Osteocyte (in vitro differentiated cells): Measurements from ENCODE around the gene CDC42BPB. TPM values are rescaled to one million over a fixed set of nuclear protein-coding genes. Genes with fewer than 3 reads are reported as not detected.

Source experiments
- DNase-seq: peaks from one replicate; pipeline ENCODE4 v3.0.0; 2021; ENCODE audit warnings: mixed read lengths; ENCODE audit not compliant: unreplicated experiment; ENCODE audit errors: extremely low spot score
- H3K27ac Mint-ChIP-seq: one replicate; pipeline ENCODE4 v1.8.0; 2021; ENCODE audit warnings: mild to moderate bottlenecking, mixed read lengths; ENCODE audit not compliant: unreplicated experiment
- H3K27me3 Mint-ChIP-seq: one replicate; pipeline ENCODE4 v1.8.0; 2021; ENCODE audit warnings: mixed read lengths; ENCODE audit not compliant: unreplicated experiment
- H3K36me3 Mint-ChIP-seq: one replicate; pipeline ENCODE4 v1.8.0; 2021; ENCODE audit warnings: mixed read lengths; ENCODE audit not compliant: unreplicated experiment
- H3K4me1 Mint-ChIP-seq: one replicate; pipeline ENCODE4 v1.8.0; 2021; ENCODE audit warnings: mixed read lengths; ENCODE audit not compliant: unreplicated experiment
- H3K4me3 Mint-ChIP-seq: one replicate; pipeline ENCODE4 v1.8.0; 2021; ENCODE audit warnings: mild to moderate bottlenecking, moderate library complexity, mixed read lengths; ENCODE audit not compliant: unreplicated experiment
- H3K9me3 Mint-ChIP-seq: one replicate; pipeline ENCODE4 v1.8.0; 2021; ENCODE audit warnings: mixed read lengths; ENCODE audit not compliant: unreplicated experiment
- total RNA-seq: library from RNA; stranded (reverse); gene quantifications from 2 replicates; pipeline ENCODE4 v1.2.1, GENCODE V29; 2021
- TF ChIP-seq, protein P1 (sequence below): fragments of 200-600 bp; sonication (generic); IDR thresholded peaks from 2 replicates; pipeline ENCODE4 v1.5.0; 2021; ENCODE audit warnings: antibody characterized with exemption, mild to moderate bottlenecking, moderate library complexity

Gene CDC42BPB
- total RNA-seq, 1 donor from 2014 or later = 99.0 TPM

DNA sequence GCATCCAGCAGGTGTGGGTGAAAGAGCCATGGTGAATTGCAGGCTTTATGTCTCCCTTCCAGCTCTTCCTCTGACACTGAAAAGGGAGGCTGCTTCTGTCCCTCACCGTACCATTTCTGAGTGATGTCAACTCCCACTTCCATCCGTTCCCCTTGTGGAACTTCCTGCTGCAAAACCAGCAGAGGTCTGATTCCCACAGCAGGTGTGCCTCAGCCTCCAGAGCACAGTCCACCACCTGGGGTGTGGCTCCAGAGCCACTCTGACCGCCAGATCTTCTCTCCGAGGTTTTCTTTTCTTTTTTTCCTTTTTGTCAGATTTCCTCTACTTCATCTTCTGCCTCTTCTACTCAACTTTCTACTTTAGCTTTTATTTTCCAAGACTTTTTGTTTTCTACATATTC lies 62.7 kb downstream of the CDC42BPB start:
- peaks cover 13% of the 10 kb centered on the region for H3K4me1 Mint-ChIP-seq
- peaks cover 52% of the 10 kb centered on the region for H3K36me3 Mint-ChIP-seq
- no peaks in the 10 kb centered on the region for H3K27me3 Mint-ChIP-seq
- peak overlapping the region; percentile 42 for H3K27ac Mint-ChIP-seq
- no peak overlapping the region for H3K4me3 Mint-ChIP-seq
- H3K9me3 Mint-ChIP-seq = no peaks in the 10 kb centered on the region
- TF ChIP-seq, protein P1, sequence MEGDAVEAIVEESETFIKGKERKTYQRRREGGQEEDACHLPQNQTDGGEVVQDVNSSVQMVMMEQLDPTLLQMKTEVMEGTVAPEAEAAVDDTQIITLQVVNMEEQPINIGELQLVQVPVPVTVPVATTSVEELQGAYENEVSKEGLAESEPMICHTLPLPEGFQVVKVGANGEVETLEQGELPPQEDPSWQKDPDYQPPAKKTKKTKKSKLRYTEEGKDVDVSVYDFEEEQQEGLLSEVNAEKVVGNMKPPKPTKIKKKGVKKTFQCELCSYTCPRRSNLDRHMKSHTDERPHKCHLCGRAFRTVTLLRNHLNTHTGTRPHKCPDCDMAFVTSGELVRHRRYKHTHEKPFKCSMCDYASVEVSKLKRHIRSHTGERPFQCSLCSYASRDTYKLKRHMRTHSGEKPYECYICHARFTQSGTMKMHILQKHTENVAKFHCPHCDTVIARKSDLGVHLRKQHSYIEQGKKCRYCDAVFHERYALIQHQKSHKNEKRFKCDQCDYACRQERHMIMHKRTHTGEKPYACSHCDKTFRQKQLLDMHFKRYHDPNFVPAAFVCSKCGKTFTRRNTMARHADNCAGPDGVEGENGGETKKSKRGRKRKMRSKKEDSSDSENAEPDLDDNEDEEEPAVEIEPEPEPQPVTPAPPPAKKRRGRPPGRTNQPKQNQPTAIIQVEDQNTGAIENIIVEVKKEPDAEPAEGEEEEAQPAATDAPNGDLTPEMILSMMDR = no peak
- DNase-seq = no peak

DNA sequence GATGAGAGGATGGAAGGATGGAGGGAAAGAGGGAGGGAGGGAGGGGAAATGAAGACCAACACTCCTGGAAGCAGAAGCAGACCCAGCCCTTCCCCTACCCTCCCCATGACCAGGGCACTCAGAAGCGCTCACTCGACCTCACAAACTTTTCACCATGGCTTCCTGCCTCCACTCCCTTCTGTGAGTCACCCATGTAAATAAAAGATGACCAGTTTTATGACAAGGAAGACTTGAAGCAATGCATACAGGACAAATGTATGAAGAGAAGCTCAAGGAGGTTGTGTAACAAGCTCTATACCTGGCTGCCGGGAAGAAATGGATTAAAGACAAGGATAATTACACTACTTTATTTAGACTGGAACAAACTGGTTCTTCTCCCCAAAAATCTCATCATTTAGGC lies 63.8 kb downstream of the CDC42BPB start:
- DNase-seq = no peak
- TF ChIP-seq, protein P1 = no peak
- Mint-ChIP-seq H3K4me1 (peaks cover 13% of the 10 kb centered on the region), H3K9me3 (peaks cover 1% of the 10 kb centered on the region), H3K27me3 (no peaks in the 10 kb centered on the region), H3K4me3 (no peak overlapping the region), H3K36me3 (peaks cover 58% of the 10 kb centered on the region), H3K27ac (no peak overlapping the region)

DNA sequence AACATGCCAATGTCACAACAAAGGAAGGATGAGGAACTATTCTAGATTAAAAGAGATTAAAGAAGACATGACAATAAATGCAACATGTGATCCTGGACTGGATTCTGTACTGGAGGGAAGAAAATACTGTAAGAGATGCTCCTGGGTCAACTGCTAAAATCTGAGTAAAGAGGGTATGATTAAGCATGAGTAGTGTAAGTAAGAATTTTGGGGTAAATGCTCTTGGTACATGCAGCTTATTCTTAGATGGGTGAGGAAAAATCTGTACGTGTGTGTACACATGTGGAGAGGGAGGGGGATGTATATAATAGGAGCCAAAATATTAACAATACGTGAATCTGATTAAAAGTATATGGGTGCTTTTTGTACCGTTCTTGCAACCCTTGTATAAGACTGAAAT lies 66.0 kb downstream of the CDC42BPB start:
- Mint-ChIP-seq H3K36me3 (peaks cover 61% of the 10 kb centered on the region), H3K9me3 (peaks cover 14% of the 10 kb centered on the region), H3K27ac (no peak overlapping the region), H3K4me1 (peaks cover 17% of the 10 kb centered on the region), H3K4me3 (no peak overlapping the region), H3K27me3 (no peaks in the 10 kb centered on the region)
- TF ChIP-seq, protein P1 = no peak
- no peak for DNase-seq

DNA sequence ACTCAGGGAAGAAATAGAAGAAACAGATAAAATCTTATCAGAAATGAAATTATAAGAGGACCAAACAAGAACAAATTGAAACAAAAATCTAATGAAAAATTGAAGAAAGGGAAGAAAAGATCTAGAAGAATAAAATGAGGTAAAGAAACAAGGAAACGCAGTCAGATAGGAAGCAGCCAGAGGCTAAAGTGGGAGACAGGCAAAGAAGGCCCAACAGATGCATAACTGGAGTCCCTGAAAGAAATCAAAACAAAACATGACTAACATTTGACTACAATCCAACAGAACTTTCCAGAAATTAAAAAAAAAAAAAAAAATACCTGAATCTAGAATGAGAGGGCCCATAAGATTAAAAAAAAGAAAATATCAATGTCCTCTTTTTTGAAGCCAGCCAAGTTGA lies 69.3 kb downstream of the CDC42BPB start:
- TF ChIP-seq, protein P1 = no peak
- no peak overlapping the region for H3K4me3 Mint-ChIP-seq
- no peaks in the 10 kb centered on the region for H3K27me3 Mint-ChIP-seq
- peaks cover 66% of the 10 kb centered on the region for H3K36me3 Mint-ChIP-seq
- H3K27ac Mint-ChIP-seq = no peak overlapping the region
- peaks cover 14% of the 10 kb centered on the region for H3K9me3 Mint-ChIP-seq
- H3K4me1 Mint-ChIP-seq = peaks cover 8% of the 10 kb centered on the region
- no peak for DNase-seq

DNA sequence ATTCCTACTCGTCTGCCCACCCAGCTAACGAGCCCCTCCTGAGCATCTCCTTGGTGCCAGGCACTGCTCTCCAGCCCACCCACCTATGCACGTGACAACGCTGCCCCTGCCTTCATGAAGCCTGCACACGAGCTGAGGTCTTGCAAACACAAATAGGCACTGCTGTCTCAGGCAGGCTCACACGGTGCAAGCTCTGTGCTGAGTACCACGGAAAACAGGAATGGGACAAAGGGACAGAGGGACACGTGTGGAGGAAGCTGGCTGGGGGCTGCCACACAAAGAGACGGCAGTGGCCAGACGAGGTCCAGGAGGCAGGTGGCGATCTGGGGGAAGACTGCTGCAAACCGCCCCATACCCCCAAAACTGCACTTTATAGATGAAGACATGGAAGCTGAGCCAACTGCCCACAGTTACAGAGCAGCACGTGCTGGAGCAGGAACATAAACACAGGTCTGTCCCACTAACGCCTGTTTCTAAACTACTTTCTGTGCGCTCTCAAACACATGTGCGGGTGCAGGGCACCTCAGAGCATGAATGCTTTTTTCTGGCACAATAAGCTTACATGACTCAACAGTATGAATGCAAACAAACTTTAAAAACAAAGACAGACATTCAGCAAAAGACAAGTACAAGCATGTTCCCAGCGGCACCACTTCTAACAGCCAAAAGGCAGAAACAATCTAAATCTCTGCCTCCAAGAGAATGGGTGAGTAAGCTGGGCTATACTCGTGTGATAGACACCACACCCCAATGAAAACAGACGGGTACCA lies 70.4 kb downstream of the CDC42BPB start:
- Mint-ChIP-seq H3K36me3 (peaks cover 69% of the 10 kb centered on the region), H3K27ac (peak overlapping the region; percentile 62), H3K4me1 (peaks cover 8% of the 10 kb centered on the region), H3K4me3 (no peak overlapping the region), H3K27me3 (no peaks in the 10 kb centered on the region), H3K9me3 (peaks cover 14% of the 10 kb centered on the region)
- DNase-seq = no peak
- TF ChIP-seq, protein P1 = no peak
